NCI-H2107 (cell line): Measurements from ENCODE around the gene PCDH9.

Experiments used
- DNase-seq: peaks from one replicate; lab custom pipeline; 2025; lab: John Stamatoyannopoulos, UW

PCDH9 gene

DNA sequence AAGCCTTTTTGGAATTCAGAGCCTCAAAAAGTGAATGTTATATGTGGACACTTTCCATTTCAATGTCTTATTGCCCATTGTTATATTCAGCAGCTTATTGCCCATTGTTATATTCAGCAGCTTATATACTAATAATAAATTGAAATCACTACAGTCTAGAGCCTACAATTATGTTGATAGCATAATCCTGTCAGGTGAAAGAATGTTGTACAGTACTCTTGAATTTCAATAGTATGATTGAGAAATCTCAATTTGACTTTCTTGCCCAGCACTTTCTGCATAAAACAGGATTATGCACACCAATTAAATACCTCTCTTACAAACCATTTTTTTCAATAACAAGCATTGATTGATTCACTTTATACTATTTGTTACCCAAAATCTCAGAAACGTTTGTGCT, 260.8 kb downstream of the PCDH9 start:
- no peak for DNase-seq

DNA sequence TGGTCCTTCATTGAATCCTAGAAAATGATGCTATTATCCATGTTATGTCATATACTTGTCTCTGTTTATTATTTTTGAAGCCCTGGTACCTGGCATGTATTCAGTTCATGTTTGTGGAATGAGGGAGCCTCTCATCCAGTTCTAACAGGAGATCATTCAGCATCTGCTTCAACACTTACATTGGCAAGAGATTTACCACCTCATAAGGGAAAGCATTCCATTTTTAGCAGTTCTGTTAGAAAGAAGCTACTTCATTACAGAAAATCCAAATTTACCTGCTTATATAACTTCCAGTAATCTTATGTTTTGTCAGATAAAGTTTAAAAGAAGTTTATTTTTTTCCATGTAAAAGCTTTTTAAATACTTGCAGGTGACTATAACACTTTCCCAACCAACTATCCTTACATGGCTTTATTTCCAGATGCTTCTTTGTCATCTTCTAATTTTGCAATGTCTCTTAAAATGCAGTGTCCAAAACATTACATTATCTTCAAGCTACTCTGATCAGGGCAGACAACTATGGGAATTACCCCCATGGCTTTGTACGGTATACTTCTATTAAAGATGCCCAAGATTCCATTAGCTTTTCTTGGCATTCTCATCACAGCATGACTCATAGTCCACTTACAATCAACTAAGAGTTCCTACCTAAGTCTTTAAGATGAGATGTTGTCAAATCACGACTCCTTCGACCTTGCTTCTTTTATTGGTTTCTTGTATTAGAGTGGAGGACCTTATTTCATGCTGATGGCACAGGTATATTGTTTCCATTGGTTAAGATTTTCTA, 262.1 kb downstream of the PCDH9 start:
- no peak for DNase-seq

DNA sequence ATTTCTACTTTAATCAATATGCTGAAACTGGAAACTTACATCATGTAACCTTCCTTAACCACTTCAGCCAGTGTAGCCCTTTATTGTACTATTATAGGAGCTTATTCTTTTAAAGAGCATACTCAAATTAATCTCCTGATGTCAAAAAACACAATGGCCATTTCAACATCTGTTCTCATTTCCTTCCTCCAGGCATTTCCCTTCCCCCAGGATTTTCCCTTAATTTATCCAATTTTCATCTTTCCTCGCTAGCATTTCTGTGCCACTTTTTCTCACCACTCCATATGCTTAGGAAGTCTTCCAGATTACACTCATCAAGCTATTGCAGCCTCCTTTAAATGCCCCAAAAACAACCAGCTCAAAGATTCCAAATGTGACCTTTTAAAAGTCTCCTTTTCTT, 265.0 kb downstream of the PCDH9 start:
- DNase-seq = no peak

DNA sequence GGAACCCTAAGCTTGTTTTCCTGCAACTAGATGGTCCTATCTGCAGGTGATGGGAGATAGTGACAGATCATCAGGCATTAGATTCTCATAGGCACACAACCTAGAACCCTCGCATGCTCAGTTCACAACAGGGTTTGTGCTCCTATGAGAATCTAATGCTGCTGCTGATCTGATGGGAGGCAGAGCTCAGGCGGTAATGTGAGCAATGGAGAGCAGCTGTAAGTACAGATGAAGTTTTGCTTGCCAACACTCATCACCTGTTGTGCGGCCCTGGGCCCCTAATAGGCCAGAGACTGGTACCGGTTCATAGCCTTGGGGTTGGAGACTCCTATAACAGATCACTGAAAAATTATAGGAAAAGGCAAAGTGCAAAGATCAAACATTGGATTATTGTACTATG, 267.2 kb downstream of the PCDH9 start:
- DNase-seq = no peak

DNA sequence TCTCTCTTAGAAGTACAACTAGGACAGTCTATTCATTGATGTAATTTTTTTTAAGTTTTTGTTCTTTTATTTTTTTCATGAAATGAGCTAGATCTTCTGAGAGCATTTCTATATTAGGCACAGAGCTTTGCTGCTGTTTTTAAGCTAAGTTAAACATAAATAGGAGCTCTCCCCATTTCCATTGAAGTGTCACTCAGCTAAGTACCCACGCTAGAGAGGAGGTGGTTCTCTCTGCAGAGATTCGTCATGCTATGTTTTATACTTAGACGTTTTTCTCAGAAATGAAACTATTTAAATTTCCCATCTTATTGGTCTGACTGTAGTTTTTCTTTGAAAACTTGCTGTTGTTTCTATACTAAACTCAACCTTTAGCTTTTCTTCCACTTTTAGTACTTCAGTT, 271.5 kb downstream of the PCDH9 start:
- no peak for DNase-seq

DNA sequence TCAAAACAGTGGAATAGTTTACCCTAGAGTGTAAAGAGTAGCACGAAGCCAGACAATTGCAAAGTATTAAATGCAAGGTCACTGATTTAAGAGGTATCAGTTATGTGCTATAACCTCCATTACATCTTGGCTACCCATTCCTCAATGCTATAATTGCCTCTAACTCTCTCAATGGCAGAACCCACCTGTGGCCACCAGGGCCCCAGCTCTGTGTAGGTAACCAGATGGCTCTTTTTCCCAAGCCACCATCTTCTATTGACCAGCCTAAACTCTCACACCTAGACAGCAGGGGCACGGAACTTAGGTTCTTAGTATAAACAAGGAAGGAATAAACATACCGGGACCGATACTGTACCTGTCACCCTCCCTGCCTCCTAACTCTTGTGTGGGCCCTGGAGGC, 277.6 kb downstream of the PCDH9 start:
- no peak for DNase-seq

DNA sequence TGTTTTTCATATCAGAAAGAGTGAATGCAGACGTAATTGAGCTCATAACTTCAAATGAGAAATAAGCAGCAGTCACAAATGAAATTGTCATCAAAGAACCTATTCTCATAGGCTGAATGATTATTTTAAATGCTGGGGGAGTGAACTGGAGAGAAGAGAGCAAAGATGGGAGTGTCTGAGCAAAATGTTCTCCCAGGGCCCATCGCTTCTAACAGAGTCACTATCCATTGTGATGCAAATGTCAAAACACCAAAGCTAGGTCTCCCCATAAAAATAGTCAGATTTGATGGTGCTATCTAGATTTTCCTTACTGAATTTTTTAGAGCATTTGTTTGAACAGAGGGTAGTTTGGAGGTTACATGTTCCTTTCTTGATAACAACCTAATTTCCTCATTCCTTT, 278.7 kb downstream of the PCDH9 start:
- DNase-seq = no peak

DNA sequence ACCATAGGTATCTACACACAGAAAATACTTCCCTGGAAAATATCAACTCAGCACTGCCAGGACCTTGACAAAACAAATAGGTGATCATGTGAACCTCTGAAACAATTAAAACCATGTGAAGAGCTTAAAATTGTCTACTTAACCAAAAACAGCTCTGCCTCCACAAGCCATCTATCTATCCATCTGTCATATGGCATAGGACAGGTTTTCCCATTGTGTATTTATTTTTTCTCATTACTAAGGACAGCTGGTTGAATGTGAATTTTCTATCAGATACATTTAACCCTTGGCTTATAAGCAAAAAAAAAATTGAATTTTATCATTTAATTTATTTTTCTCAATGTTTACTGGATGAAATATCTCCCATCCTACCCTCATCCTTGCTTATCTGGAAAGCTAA, 279.5 kb downstream of the PCDH9 start:
- no peak for DNase-seq

DNA sequence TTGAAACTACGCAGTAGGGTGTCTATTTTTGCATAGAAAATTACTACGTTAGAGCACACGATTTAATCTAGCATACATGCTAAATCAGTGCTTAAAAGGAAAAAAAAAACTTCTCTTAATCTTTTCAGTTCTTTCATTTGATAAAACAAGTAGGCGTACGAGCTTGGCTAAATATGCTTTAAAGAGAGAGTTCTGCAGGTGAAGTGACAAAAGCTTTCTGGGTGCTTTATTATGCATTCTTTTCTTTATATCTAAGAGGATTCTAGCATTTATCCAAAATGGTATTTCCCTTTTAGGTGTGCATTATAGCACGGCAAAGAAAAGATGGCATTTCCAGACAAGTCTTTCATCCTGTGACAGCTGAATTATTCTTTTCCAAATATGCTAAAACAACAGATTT, 281.2 kb downstream of the PCDH9 start:
- no peak for DNase-seq

DNA sequence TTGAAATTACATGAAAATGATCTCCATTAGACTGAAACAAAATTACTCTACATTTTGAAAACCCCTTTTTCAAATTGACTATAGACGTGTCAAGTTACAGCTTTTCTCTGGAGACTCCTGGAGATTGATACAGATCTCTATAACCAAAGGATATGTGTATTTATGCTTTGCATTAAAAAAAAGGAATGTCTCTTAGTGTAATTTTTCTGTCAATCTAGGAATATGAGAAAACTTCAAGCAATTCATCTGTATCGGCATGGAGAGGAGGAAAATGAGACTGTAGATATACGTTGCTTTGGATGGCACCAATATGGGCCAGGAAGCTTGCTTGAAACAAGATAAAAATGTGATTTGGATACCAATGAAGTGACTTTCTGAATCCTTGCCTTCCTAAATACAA, 286.6 kb downstream of the PCDH9 start:
- no peak for DNase-seq

DNA sequence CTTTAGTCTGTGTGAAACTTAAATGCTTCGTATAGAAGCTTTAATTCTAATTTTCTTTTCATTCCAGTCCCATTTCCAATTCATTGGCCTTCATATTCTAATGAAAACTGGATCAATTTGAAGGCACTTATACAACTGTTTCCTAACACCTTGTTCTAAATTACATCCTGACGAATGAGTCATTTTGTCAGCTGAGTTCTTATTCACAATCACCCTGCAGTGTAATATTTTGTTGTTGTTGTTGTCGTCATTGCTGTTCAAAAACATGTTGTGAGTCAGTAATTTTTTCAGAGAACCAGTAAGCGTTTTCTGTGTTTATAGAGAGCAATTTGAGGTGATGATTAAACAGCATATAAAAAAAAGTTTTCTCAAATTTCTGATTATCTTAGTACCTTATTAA, 290.0 kb downstream of the PCDH9 start:
- no peak for DNase-seq

DNA sequence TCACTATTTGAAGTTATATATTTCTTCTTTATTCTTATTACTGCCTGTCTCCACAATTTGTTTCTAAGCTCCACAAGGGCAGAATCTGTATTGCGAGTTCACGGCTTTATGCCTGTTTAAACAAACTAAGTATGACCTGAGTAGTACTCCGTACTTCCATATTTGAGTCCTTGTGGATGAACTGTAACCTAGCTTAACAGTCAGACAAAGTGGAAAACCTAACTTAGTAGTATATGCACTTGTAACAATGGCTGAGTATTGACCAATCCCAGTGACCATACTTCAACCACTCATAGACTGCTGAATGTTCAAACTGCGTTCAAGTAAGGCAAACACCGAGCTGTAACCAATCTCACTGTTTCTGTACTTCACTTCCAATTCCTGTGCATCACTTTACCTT, 292.7 kb downstream of the PCDH9 start:
- DNase-seq = no peak

DNA sequence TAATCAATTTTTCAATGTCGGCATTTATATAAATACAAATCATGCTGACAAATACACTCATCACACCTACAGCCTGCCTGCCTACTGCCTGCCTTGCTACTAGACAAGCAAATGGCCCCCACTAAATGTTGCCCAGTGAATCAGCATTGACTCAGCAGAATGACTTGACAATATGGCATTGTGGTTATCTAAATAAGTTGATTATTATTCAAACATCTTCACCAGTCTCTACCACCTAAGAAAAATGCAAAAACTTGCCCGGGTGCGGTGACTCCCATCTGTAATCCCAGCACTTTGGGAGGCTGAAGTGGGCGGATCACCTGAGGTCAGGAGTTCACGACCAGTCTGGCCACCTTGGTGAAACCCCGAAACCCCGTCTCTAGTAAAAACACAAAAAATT, 296.1 kb downstream of the PCDH9 start:
- DNase-seq = no peak

DNA sequence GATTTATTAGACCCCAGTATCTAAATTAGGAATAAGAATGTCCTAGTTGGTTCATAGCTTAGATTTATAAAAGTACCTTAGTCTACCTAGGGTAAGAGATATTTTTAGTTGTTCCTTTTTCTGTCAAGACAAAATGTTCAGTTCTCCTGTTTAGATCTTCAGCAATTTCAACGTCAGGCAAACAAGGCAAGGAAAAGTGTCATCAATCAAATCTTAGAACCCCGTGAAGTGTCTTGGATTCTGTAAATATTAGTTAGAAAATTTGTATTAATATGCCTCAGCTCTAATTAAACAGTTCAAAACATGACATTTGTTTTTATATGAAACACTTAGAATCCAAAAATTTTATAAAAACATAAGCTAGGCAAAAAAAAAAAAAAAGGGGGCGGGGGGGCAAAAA, 296.6 kb downstream of the PCDH9 start:
- DNase-seq = no peak

DNA sequence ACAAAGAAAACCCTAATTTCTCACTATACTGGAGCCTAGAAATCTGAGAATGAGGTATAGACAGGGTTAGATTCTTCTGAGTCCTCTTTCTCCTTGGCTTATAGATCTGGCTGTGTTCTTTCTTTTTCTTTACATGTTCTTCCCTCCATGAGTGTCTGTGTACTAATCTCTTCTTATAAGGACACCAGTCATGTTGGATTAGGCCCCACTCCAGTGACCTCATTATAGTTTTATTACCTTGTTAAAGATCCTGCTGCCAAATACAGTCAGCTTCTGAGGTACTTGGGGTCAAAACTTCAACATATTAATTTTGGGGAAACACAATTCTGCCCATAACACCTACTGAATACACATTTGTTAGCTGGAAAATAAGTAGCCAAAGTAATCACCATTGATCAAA, 302.6 kb downstream of the PCDH9 start:
- DNase-seq = no peak

DNA sequence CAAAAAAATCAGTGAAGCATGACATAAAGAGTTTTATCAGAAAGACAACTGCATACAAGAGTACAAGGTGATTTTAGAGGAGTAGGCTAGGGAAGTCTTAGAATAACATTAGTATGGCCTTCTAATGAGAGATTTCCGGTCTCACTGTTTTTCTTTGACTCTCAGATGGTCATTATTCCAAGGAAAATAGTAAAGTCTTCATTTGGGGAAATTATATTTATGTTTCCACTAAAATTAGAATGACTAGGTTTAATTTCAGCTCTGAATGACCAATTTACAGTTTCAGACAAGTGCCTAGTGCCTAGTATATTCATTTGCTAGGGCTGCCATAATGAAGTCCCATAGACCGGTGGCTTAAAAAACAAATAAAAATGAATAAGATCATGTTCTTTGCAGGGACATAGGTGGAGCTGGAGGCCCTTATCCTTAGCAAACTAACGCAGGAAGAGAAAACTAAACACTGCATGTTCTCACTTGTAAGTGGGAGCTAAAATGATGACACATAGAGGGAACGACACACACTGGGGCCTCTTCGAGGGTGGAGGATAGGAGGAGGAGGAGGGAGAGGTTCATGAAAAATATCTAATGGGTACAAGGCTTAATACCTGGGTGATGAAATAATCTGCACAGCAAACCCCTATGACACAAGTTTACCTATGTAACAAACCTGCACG, 303.1 kb downstream of the PCDH9 start:
- no peak for DNase-seq

DNA sequence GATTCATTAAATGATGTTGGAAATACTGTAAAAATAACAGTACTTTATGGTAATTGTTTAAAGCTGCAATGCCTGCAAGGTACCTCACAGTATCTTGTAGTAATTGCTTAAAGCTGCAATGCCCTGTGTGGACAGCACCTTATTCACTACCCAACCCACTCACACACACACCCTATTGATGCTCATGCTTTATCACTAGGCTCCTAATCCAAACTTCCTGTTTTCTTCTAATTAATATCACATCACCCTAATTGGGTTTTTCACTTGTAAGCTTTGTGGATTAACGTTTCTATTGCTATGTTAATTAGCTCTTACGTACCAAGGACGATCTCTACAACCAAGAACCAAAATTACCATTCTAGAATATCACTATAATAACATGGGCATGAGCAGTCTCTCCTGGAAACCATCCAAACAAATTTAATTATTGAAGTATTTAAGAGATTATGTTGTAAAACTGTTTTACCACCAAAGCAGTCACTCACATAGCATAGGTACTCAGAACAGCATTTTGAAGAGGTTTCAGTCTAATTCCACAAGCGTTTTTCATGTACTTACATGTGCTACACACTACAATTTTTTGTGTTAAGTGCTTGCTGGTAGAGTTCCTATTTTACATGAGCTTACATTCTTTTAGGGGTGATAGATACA, 303.8 kb downstream of the PCDH9 start:
- no peak for DNase-seq

DNA sequence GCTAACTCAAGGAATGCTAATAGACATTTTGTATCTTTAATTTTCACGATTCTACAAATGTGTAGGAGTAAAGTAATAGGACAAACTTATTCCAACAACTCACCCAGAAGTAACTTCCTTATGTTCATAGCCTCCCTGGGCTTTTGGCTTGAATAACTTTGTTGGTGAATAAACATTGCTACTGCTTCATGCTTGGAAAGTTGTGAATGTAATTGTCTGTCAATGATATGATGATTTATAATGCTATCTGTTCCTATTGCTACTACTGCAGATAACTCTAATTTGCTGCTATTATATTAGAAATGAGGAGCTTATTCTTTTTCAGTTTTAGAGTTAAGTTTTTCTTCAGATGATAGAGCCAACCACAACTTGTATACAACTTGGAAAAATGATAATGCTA, 307.7 kb downstream of the PCDH9 start:
- DNase-seq = no peak

DNA sequence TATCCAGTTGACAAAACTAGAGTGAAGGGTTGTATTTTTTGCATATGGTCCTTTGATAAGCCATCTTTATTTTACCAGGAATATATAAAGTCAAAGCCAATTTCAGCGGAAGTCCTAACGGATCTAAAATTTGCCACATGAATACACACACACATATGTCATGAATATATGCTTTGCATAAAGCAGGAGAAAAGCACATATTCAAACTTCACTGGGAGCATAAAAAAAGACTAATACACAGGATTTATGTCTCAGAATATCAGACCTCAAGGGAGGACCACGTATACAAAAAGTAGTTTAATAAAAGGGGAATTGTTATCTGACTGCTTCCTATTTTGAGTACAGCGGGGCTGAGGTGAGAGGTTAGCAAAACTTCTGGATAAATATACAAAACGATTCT, 308.7 kb downstream of the PCDH9 start:
- DNase-seq = no peak

DNA sequence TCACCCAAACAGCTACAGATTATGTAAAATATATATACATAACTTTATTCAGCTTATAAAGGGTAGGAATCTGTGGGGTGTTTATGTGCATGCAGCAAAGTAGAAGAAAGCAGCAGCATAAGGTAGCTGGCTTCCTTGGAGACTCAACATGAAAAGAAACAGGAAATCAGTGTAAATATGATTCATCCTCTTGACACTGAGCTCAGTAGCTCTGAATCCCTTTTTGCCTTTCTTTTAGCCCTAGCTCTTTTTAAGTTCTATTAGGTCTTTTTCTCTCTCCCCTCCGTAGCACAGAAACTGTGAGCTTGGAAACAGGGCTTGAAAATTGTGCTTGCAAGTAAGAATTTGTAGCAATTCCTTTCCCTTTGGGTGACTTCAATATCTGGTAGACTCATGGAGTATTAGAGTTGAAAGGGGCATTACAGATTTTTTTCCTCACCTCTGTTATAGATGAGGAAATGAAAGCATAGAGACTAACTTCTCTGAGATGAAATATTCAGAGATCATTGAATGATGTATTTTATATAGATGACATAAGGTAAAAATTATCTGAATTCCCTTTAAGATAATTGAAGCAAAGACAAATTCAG, 314.4 kb downstream of the PCDH9 start:
- no peak for DNase-seq

DNA sequence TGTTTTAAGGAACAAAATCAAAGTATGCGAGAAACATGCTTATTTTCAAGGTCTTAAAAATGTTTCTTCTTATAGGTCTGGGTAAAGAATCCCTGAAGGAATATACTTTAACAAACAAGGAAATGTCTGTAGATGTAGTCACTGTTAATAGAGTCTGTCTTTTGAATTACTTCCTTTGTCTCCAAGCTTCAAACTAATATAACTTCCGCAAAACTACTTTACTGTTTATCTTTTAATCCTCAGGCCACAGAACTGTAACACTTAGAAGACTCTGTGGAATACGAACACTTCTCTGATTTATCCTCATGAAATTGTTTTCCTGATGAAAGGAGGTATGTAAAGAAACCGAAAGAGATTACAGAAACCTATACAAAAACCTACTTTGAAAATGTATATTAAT, 316.0 kb downstream of the PCDH9 start:
- DNase-seq = no peak

DNA sequence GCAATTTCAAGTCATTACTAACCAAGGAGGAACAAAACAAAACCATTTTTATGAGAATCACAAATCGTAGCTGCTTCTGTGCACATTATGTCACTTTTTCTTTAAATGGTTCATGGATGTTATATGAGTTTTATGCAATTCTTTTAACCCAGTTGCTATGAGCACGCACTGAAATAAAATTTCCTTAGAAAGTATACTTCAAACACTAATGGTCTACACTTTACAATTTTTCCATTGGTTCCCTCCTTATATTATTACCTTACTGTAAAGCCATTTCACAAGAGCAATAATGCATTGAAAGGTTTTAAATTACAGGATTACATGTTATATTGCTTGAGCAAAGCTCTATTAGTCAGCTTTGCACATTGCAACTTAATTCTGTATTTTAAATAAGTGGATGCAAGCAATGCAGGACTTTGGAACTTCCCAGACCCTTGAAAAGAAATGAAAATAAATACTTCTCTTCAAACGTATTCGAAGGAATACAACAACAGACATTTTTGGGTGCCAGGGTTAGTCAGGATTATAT, 318.7 kb downstream of the PCDH9 start:
- DNase-seq = no peak

DNA sequence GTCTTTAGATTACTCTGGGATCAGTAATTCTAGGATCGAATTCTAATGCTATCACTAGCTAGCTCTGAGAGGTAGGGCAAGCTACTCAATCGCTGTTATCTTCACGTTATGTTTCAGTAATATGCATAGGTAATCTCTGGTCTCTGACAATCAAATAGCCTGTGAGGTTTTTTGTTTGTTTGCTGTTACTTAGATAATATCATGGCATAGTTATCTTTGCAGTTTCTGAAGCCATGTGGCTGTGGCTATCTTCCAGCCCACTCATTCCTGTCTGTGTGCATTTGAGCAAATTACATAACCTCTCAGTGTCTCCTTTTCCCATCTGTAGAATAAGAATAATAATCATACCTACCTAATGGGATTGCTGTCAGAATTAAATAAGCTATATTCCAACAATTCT, 330.2 kb downstream of the PCDH9 start:
- DNase-seq = no peak
